ENCODE data around the gene SEC14L2. TPM values are rescaled to one million over a fixed set of nuclear protein-coding genes. Genes with fewer than 3 reads are reported as not detected.

SEC14L2 gene
- total RNA-seq, 1 experiment from 2014 or later = 8.2 TPM

- Histone ChIP-seq H2BK120ac (ENCODE audit: low read depth, low read length, poor library complexity, severe bottlenecking) (no peak overlapping the region), H4K20me1 (ENCODE audit: control insufficient read depth, insufficient read depth, insufficient read length) (no peaks in the 10 kb centered on the region), H3K4ac (ENCODE audit: low read depth, low read length) (no peak overlapping the region), H3K23me2 (ENCODE audit: insufficient read length, low read depth, low read length, poor library complexity, severe bottlenecking) (peaks cover 3% of the 10 kb centered on the region), H3K56ac (ENCODE audit: insufficient read length, low read depth, low read length) (no peak overlapping the region), H3K23ac (ENCODE audit: insufficient read length, low read depth, low read length) (no peak overlapping the region), H2AK5ac (ENCODE audit: insufficient read length, low read length) (no peak overlapping the region), H3K27ac (ENCODE audit: insufficient read length, low read depth, low read length) (no peak overlapping the region), H3K4me1 (ENCODE audit: insufficient read depth, low read length) (peaks cover 4% of the 10 kb centered on the region), H2AFZ (ENCODE audit: low read length) (no peak overlapping the region), H2BK12ac (ENCODE audit: insufficient read length, low read depth, low read length) (no peak overlapping the region), H2BK5ac (ENCODE audit: insufficient read length, low read length) (no peak overlapping the region), H2BK20ac (ENCODE audit: low read depth, low read length, poor library complexity, severe bottlenecking) (no peak overlapping the region), H4K5ac (ENCODE audit: insufficient read length, low read depth, low read length) (no peak overlapping the region), H3K27me3 (ENCODE audit: insufficient read depth, low read length) (no peaks in the 10 kb centered on the region), H4K91ac (ENCODE audit: insufficient read length, low read depth, low read length) (no peak overlapping the region), H3K14ac (ENCODE audit: insufficient read depth, low read length) (no peak overlapping the region), H3K79me2 (ENCODE audit: insufficient read depth, low read length) (peaks cover 14% of the 10 kb centered on the region), H3K9me3 (ENCODE audit: control insufficient read depth, low read depth, low read length) (no peaks in the 10 kb centered on the region), H3K9ac (ENCODE audit: extremely low read depth, insufficient read length, low read length) (no peak overlapping the region), H3T11ph (ENCODE audit: low read length) (no peak overlapping the region), H4K8ac (replicated peaks; ENCODE audit: insufficient read length, low read depth, low read length) (no peak overlapping the region), H2BK15ac (ENCODE audit: low read depth, low read length) (no peak overlapping the region), H3K18ac (ENCODE audit: insufficient read length, low read depth, low read length) (no peak overlapping the region), H3K79me1 (ENCODE audit: insufficient read depth, low read depth, low read length, poor library complexity, severe bottlenecking) (peaks cover 10% of the 10 kb centered on the region), H3K4me2 (ENCODE audit: insufficient read depth, insufficient read length, low read length) (peak overlapping the region; percentile 75)
- H3K36me3 Mint-ChIP-seq (ENCODE audit: insufficient read depth in 1 of 3, low read depth in 3 of 3) = peaks cover 0 to 13% (median 12%) of the 10 kb centered on the region in 3 experiments; a peak in 6 of 7 replicates
- DNase-seq = no peak
- peaks cover 29 to 31% of the 10 kb centered on the region in 2 experiments for H3K4me1 Mint-ChIP-seq
- no peaks in the 10 kb centered on the region for H3K9me3 Mint-ChIP-seq
- H3K4me3 Mint-ChIP-seq = peak overlapping the region in 1 of 2 experiments; percentile 99; a peak in 2 of 5 replicates
- H3K27ac Mint-ChIP-seq = 0 out of 7 replicates have a peak overlapping the region, but pooled peaks of 1 of the 3 experiments have one; percentile 42
- TF ChIP-seq, protein P1, sequence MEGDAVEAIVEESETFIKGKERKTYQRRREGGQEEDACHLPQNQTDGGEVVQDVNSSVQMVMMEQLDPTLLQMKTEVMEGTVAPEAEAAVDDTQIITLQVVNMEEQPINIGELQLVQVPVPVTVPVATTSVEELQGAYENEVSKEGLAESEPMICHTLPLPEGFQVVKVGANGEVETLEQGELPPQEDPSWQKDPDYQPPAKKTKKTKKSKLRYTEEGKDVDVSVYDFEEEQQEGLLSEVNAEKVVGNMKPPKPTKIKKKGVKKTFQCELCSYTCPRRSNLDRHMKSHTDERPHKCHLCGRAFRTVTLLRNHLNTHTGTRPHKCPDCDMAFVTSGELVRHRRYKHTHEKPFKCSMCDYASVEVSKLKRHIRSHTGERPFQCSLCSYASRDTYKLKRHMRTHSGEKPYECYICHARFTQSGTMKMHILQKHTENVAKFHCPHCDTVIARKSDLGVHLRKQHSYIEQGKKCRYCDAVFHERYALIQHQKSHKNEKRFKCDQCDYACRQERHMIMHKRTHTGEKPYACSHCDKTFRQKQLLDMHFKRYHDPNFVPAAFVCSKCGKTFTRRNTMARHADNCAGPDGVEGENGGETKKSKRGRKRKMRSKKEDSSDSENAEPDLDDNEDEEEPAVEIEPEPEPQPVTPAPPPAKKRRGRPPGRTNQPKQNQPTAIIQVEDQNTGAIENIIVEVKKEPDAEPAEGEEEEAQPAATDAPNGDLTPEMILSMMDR (conservative IDR thresholded peaks at IDR 0.05) = no peak
- no CpG with 5 or more reads among the region's 6 CpGs for WGBS (ENCODE audit: extremely low coverage, insufficient read length, low lambda C conversion rate)
- no peaks in the 10 kb centered on the region for H3K27me3 Mint-ChIP-seq (ENCODE audit: low read depth)
Measured at GRCh38 chr22:30358541-30358940, 38.3 kb upstream of the SEC14L2 start.
